Loucy (cell line): ENCODE data around the gene GTF2IRD1.

Experiments
- H2AFZ ChIP-seq: fragments of 200-600 bp; sonication (generic); 2 replicates; pipeline ENCODE4 v1.6.0; 2016; ENCODE audit warnings: antibody characterized with exemption, mild to moderate bottlenecking, low read length, moderate library complexity
- H3F3A ChIP-seq: fragments of 200-600 bp; 2 replicates; pipeline ENCODE4 v1.6.0; 2016; ENCODE audit warnings: antibody characterized with exemption, low read depth, mild to moderate bottlenecking
- H3K27me3 ChIP-seq: fragments of 200-600 bp; sonication (generic); 2 replicates; pipeline ENCODE4 v1.6.1; 2014; ENCODE audit warnings: low read length, mild to moderate bottlenecking; ENCODE audit not compliant: insufficient read depth, poor library complexity, severe bottlenecking
- H3K36me3 ChIP-seq: fragments of 200-600 bp; sonication (generic); 2 replicates; pipeline ENCODE4 v1.6.1; 2016; ENCODE audit warnings: low read length; ENCODE audit not compliant: insufficient read depth
- H3K4me1 ChIP-seq: fragments of 200-600 bp; sonication (generic); 2 replicates; pipeline ENCODE4 v1.5.1; 2014; ENCODE audit warnings: low read length, mild to moderate bottlenecking; ENCODE audit not compliant: insufficient read depth, poor library complexity, severe bottlenecking
- H3K4me2 ChIP-seq: fragments of 200-600 bp; sonication (generic); 2 replicates; pipeline ENCODE4 v1.6.0; 2014; ENCODE audit warnings: antibody characterized with exemption, low read length, low read depth, mild to moderate bottlenecking; ENCODE audit not compliant: poor library complexity, severe bottlenecking
- H3K4me3 ChIP-seq: fragments of 200-600 bp; sonication (generic); 2 replicates; pipeline ENCODE4 v1.5.1; 2014; ENCODE audit warnings: low read length, mild to moderate bottlenecking, mixed read lengths; ENCODE audit not compliant: poor library complexity, severe bottlenecking
- H3K79me2 ChIP-seq: fragments of 200-600 bp; sonication (generic); 2 replicates; pipeline ENCODE4 v1.6.1; 2014; ENCODE audit warnings: low read length; ENCODE audit not compliant: insufficient read depth
- H3K9ac ChIP-seq: fragments of 200-600 bp; sonication (generic); 2 replicates; pipeline ENCODE4 v1.6.0; 2014; ENCODE audit warnings: mild to moderate bottlenecking, low read depth, low read length, moderate library complexity; ENCODE audit not compliant: poor library complexity, severe bottlenecking
- H3K9me2 ChIP-seq: fragments of 200-600 bp; sonication (generic); replicated peaks from 2 replicates; pipeline ENCODE4 v1.6.1; 2016; ENCODE audit warnings: low read depth, low read length, mixed read lengths
- H3K9me3 ChIP-seq: fragments of 200-600 bp; sonication (generic); 2 replicates; pipeline ENCODE4 v1.6.1; 2014; ENCODE audit warnings: mild to moderate bottlenecking, antibody characterized with exemption, low read length, low read depth; ENCODE audit not compliant: insufficient read depth
- H4K20me1 ChIP-seq: fragments of 200-600 bp; sonication (generic); 2 replicates; pipeline ENCODE4 v1.6.0; 2014; ENCODE audit warnings: antibody characterized with exemption, low read length, mild to moderate bottlenecking; ENCODE audit not compliant: insufficient read depth, poor library complexity, severe bottlenecking
- CTCF ChIP-seq: fragments of 200-600 bp; sonication (generic); conservative IDR thresholded peaks from 2 replicates; pipeline ENCODE4 v1.5.1; 2014; ENCODE audit warnings: mild to moderate bottlenecking, antibody characterized with exemption, low read length
- EZH2phosphoT487 ChIP-seq: fragments of 200-600 bp; IDR thresholded peaks from 2 replicates; pipeline ENCODE4 v1.6.1; 2018; ENCODE audit warnings: antibody characterized with exemption, mild to moderate bottlenecking, moderate library complexity, borderline replicate concordance

GTF2IRD1 gene

DNA sequence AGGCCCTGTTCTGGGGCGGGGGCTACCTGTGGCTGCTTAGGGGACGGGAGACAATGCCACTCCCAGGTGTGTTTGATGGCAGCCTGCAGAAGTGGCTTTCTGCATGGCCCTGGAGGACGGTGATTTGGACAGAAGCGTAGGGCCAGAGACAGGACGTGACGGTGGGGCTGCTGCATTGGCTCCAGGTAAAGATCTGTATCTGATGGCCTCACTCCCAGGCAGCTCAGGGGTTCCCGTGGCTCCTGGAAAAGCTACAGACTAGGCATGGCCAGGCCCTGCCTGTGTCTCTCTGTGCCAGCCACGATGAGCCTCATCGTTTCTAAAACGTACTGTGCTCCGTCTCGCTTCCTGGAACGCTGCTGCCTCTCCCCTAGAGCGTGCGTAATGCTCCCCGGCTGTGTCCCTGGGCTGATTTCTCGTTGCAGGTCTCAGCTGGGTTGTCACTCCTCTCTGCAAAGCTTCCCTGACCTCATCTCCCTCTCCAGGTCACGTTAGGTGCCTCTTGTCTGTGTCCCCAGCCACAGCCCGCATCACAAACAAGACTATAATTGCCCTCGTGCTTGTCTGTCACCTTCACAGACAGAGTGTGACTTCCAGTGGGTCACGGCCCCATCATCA is 12.6 kb downstream of the GTF2IRD1 start:
- H3K36me3 ChIP-seq, result no peaks in the 10 kb centered on the region
- no peak overlapping the region for H3K4me2 ChIP-seq
- no peaks in the 10 kb centered on the region for H3K9me2 ChIP-seq
- no peak overlapping the region for H3K4me3 ChIP-seq
- no peaks in the 10 kb centered on the region for H3K79me2 ChIP-seq
- TF ChIP-seq CTCF, result no peak
- no peak for TF ChIP-seq EZH2phosphoT487
- H3K27me3 ChIP-seq, result no peaks in the 10 kb centered on the region
- no peaks in the 10 kb centered on the region for H4K20me1 ChIP-seq
- H3K4me1 ChIP-seq, result no peaks in the 10 kb centered on the region
- H3K9me3 ChIP-seq, result no peaks in the 10 kb centered on the region
- no peaks in the 10 kb centered on the region for H3F3A ChIP-seq
- H2AFZ ChIP-seq, result no peak overlapping the region
- no peak overlapping the region for H3K9ac ChIP-seq

DNA sequence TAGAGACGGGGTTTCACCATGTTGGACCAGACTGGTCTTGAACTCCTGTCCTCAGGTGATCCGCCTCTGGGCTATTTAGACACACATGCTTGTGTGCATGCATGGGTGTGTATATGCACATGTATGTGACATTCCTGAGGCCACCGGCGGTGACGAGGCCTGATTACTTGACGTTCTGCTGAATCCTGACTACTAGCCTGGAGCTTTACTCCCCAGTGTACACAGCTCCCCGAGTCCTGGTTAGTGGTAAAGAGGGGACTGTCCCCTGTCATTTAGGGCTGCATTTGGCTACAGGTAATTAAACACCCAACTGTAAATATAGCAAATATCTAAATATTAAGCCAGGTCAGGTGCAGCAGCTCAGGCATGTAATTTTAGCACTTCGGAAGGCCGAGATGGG is 14.2 kb downstream of the GTF2IRD1 start:
- Histone ChIP-seq H2AFZ (no peak overlapping the region), H3K4me1 (no peaks in the 10 kb centered on the region), H3F3A (no peaks in the 10 kb centered on the region), H3K4me2 (no peak overlapping the region), H3K9me3 (no peaks in the 10 kb centered on the region), H3K9ac (no peak overlapping the region), H3K9me2 (no peaks in the 10 kb centered on the region), H4K20me1 (no peaks in the 10 kb centered on the region), H3K79me2 (no peaks in the 10 kb centered on the region), H3K27me3 (no peaks in the 10 kb centered on the region), H3K4me3 (no peak overlapping the region), H3K36me3 (no peaks in the 10 kb centered on the region)
- no peak for TF ChIP-seq EZH2phosphoT487

GRCh38 chr7:74470504-74470903 is 16.8 kb downstream of the GTF2IRD1 start:
- H3K4me1 ChIP-seq, result no peaks in the 10 kb centered on the region
- no peak overlapping the region for H3K4me2 ChIP-seq
- no peaks in the 10 kb centered on the region for H3K79me2 ChIP-seq
- no peaks in the 10 kb centered on the region for H3K36me3 ChIP-seq
- H3K9me3 ChIP-seq, result no peaks in the 10 kb centered on the region
- no peaks in the 10 kb centered on the region for H4K20me1 ChIP-seq
- no peaks in the 10 kb centered on the region for H3K27me3 ChIP-seq
- no peaks in the 10 kb centered on the region for H3F3A ChIP-seq
- H3K4me3 ChIP-seq, result no peak overlapping the region
- H3K9ac ChIP-seq, result no peak overlapping the region
- H3K9me2 ChIP-seq, result no peaks in the 10 kb centered on the region
- no peak overlapping the region for H2AFZ ChIP-seq
- TF ChIP-seq CTCF (no peak), EZH2phosphoT487 (no peak)

- Histone ChIP-seq H4K20me1 (no peaks in the 10 kb centered on the region), H3K9me2 (no peaks in the 10 kb centered on the region), H3K9ac (no peak overlapping the region), H2AFZ (no peak overlapping the region), H3K4me2 (no peak overlapping the region), H3K4me3 (no peak overlapping the region), H3K9me3 (no peaks in the 10 kb centered on the region), H3K79me2 (no peaks in the 10 kb centered on the region), H3F3A (no peaks in the 10 kb centered on the region), H3K27me3 (no peaks in the 10 kb centered on the region), H3K36me3 (no peaks in the 10 kb centered on the region), H3K4me1 (no peaks in the 10 kb centered on the region)
- no peak for TF ChIP-seq EZH2phosphoT487
- no peak for TF ChIP-seq CTCF
Observed at GRCh38 chr7:74473116-74473515, 19.4 kb downstream of the GTF2IRD1 start.
